ENCODE results near the gene SLC51B. TPM values are rescaled to one million over a fixed set of nuclear protein-coding genes. Genes with fewer than 3 reads are reported as not detected.
"Not testable (repeated sequence)": the region's sequence is repeated elsewhere in the genome, so short reads cannot be mapped to it uniquely, and the experiment has no call there.

The SLC51B gene
- total RNA-seq, 1 donor from 2014 or later = not detected

- Mint-ChIP-seq H3K27me3 (peaks cover 8% of the 10 kb centered on the region), H3K27ac (no peak overlapping the region), H3K9me3 (ENCODE audit: low read depth) (no peaks in the 10 kb centered on the region), H3K4me1 (ENCODE audit: low read depth) (peaks cover 2% of the 10 kb centered on the region), H3K36me3 (ENCODE audit: insufficient read depth) (peaks cover 13% of the 10 kb centered on the region), H3K4me3 (ENCODE audit: low read depth) (no peak overlapping the region)
- DNase-seq (ENCODE audit: low spot score, unreplicated experiment) = no peak
- TF ChIP-seq CTCF (IDR thresholded peaks at IDR 0.05; ENCODE audit: unreplicated experiment) = no peak
Observed at GRCh38 chr15:65099336-65099735, 54.1 kb downstream of the SLC51B start.

GRCh38 chr15:65099801-65100200 is 54.6 kb downstream of the SLC51B start:
- H3K9me3 Mint-ChIP-seq (ENCODE audit: low read depth); H3K4me3 Mint-ChIP-seq (ENCODE audit: low read depth); H3K4me1 Mint-ChIP-seq (ENCODE audit: low read depth); H3K27me3 Mint-ChIP-seq; DNase-seq (ENCODE audit: low spot score, unreplicated experiment); H3K27ac Mint-ChIP-seq: not testable (repeated sequence)
- peaks cover 13% of the 10 kb centered on the region for H3K36me3 Mint-ChIP-seq (ENCODE audit: insufficient read depth)

DNA sequence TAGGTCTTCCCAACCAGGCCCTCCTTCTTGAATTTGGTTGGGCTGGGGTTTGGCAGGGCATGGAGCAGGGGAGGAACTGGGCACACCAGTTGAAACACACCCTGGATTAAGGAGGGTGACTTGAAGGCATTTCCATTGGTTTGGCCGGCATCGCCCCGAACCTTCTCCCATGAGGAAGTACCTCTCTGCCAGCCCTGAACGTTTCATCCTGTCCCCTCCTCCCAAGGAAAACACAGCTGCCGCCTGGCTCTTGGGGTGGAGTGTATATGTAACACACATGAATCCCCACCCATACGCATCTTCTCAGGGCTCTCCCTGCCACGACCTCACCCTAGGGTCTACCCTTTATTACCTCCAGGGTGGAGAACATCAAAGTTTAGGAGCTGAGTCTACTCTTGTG is 55.3 kb downstream of the SLC51B start:
- Mint-ChIP-seq H3K27me3 (peaks cover 8% of the 10 kb centered on the region), H3K27ac (no peak overlapping the region), H3K36me3 (ENCODE audit: insufficient read depth) (peaks cover 13% of the 10 kb centered on the region), H3K4me3 (ENCODE audit: low read depth) (no peak overlapping the region), H3K4me1 (ENCODE audit: low read depth) (peaks cover 2% of the 10 kb centered on the region), H3K9me3 (ENCODE audit: low read depth) (no peaks in the 10 kb centered on the region)
- no peak for TF ChIP-seq CTCF (IDR thresholded peaks at IDR 0.05; ENCODE audit: unreplicated experiment)
- DNase-seq (ENCODE audit: low spot score, unreplicated experiment) = no peak

GRCh38 chr15:65101411-65101890 is 56.3 kb downstream of the SLC51B start:
- DNase-seq (ENCODE audit: low spot score, unreplicated experiment) = peak; percentile 65
- peaks cover 14% of the 10 kb centered on the region for H3K36me3 Mint-ChIP-seq (ENCODE audit: insufficient read depth)
- peak overlapping the region; percentile 62 for H3K27ac Mint-ChIP-seq
- H3K9me3 Mint-ChIP-seq (ENCODE audit: low read depth) = no peaks in the 10 kb centered on the region
- H3K4me1 Mint-ChIP-seq (ENCODE audit: low read depth) = peaks cover 2% of the 10 kb centered on the region
- peak overlapping the region; percentile 58 for H3K4me3 Mint-ChIP-seq (ENCODE audit: low read depth)
- peak; percentile 82 for TF ChIP-seq CTCF (IDR thresholded peaks at IDR 0.05; ENCODE audit: unreplicated experiment)
- peaks cover 8% of the 10 kb centered on the region for H3K27me3 Mint-ChIP-seq

DNA sequence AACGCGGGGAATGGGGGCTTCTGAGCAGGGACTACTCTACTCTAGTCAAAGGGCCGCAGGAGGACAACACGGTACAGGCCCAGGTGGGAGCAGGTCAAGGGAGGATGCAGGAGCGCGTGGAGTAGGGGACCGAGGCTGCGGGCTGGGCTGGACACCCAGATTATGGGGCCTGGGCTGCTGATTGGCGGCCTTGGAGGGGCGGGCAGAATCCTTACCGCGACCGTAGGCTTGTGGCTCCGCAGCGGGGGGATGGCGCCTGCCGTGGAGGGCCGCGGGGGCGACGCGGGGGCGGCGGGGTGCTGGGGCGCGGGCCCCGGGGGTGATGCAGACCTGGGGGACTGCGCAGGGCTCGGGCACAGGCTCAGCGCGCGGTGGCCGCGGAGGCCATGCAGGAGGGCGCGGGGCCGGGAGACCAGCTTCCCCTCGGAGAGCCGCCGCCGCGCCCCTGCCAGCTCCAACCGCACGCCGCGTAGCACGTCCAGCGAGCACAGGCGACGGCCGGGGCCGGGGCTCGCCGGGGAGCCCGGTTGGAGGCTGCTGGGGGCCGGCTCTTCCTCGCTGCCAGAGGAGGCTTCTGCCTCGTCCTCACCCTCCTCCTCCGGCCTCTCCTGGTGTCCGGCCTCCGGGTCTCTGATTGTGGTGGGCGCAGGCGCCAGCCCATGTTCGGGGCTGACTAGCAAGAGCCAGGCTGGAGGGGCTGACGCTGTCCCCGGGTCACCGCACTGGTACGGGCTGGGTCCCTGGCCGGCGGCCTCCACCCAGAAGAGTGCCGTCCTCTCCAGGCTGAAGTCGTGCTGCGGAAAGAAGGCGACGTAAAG is 56.9 kb downstream of the SLC51B start:
- Mint-ChIP-seq H3K4me1 (ENCODE audit: low read depth) (peaks cover 2% of the 10 kb centered on the region), H3K27ac (peak overlapping the region; percentile 62), H3K36me3 (ENCODE audit: insufficient read depth) (peaks cover 14% of the 10 kb centered on the region), H3K27me3 (peaks cover 8% of the 10 kb centered on the region), H3K9me3 (ENCODE audit: low read depth) (no peaks in the 10 kb centered on the region), H3K4me3 (ENCODE audit: low read depth) (peak overlapping the region; percentile 58)
- TF ChIP-seq CTCF (IDR thresholded peaks at IDR 0.05; ENCODE audit: unreplicated experiment) = peak; percentile 2
- DNase-seq (ENCODE audit: low spot score, unreplicated experiment) = no peak

GRCh38 chr15:65102912-65103311 is 57.7 kb downstream of the SLC51B start:
- H3K27me3 Mint-ChIP-seq = peaks cover 8% of the 10 kb centered on the region
- H3K27ac Mint-ChIP-seq = no peak overlapping the region
- H3K36me3 Mint-ChIP-seq (ENCODE audit: insufficient read depth) = peaks cover 13% of the 10 kb centered on the region
- H3K4me1 Mint-ChIP-seq (ENCODE audit: low read depth) = peaks cover 2% of the 10 kb centered on the region
- DNase-seq (ENCODE audit: low spot score, unreplicated experiment) = no peak
- TF ChIP-seq CTCF (IDR thresholded peaks at IDR 0.05; ENCODE audit: unreplicated experiment) = no peak
- no peak overlapping the region for H3K4me3 Mint-ChIP-seq (ENCODE audit: low read depth)
- no peaks in the 10 kb centered on the region for H3K9me3 Mint-ChIP-seq (ENCODE audit: low read depth)

Data from progenitor cell of endocrine pancreas (in vitro differentiated cells).